ENCODE results near the gene TRMT1. TPM values are rescaled to one million over a fixed set of nuclear protein-coding genes. Genes with fewer than 3 reads are reported as not detected.

Gene TRMT1
- polyA plus RNA-seq, 5 donors: 25.1 to 36.1 (median 33.5) TPM

- DNase-seq: peak in 1 of 2 donors; percentile 72
These were observed 60.4 kb downstream of the TRMT1 start for GRCh38 chr19:13056052-13056660.

DNA sequence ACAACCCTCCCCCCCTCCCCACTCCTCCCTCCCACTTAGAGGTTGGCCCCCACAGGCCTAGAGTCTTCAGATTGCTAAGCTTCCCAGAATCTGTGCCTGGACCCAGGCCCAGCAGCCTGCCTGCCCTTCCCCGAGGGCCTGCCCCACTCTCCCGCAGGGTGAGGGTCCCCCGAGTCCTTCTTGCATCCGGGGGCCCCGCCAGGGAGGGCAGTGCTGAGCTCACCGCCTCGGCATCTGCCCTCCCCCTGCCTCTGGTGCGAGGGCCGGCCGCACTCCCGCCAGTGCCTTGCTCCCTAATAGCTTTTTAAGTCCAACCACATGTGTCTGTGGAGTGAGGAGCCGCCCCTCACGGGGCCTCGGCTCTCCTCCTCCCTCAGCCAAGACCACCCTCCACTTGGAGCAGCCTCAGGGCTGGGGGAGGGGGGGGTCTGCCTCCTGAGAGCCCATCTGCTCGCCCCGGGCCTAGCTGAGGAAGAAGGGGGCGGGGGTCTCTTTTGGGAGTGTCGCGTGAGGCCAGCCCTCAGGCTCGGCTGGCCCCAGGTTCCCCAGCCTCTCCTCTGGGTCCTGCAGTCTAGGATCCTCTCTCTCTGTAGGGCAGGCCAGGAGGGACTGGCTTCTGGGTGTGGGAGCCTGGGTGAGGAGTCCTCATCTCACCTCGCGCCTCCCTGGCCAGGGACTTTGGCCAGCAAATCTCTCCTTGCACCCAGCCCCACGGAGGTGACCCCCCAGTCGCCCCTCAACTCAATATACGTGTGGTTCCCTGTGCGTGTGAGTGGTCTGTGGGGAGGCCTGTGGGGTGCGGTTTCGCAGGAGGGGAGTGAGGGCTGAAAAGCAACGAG lies 61.1 kb downstream of the TRMT1 start:
- peak; percentile 86 to 87 for DNase-seq

Other genes starting within 250 kb of the TRMT1 start
- gene DNASE2, start 235.3 kb downstream of the TRMT1 start, polyA plus RNA-seq (ENCODE audit: insufficient read depth in 1 of 5, insufficient read length in 5 of 5, low replicate concordance in 1 of 5): 10 to 100 TPM; 19.8 to 25.3 (median 20.7) TPM
- gene KLF1, start 229.5 kb downstream of the TRMT1 start, polyA plus RNA-seq (ENCODE audit: insufficient read depth in 1 of 5, insufficient read length in 5 of 5, low replicate concordance in 1 of 5): 1 to 10 TPM in 2 of 5 donors, under 1 TPM in 3; 0.30 to 2.3 (median 0.67) TPM
- 10 to 100 TPM; 19.5 to 31.5 (median 24.8) TPM for gene GCDH, start 225.6 kb downstream of the TRMT1 start, polyA plus RNA-seq (ENCODE audit: insufficient read depth in 1 of 5, insufficient read length in 5 of 5, low replicate concordance in 1 of 5)
- 1 to 10 TPM; 2.6 to 4.2 (median 3.1) TPM for gene SYCE2, start 197.4 kb downstream of the TRMT1 start, polyA plus RNA-seq (ENCODE audit: insufficient read depth in 1 of 5, insufficient read length in 5 of 5, low replicate concordance in 1 of 5)
- 10 to 100 TPM; 32.1 to 54.4 (median 44.3) TPM for gene FARSA, start 183.0 kb downstream of the TRMT1 start, polyA plus RNA-seq (ENCODE audit: insufficient read depth in 1 of 5, insufficient read length in 5 of 5, low replicate concordance in 1 of 5)
- 100 to 1,000 TPM; 632 to 884 (median 841) TPM for gene CALR, start 178.1 kb downstream of the TRMT1 start, polyA plus RNA-seq (ENCODE audit: insufficient read depth in 1 of 5, insufficient read length in 5 of 5, low replicate concordance in 1 of 5)
- 100 to 1,000 TPM in 1 of 5 donors, 10 to 100 TPM in 4; 55.7 to 105 (median 76.3) TPM for gene RAD23A, start 170.9 kb downstream of the TRMT1 start, polyA plus RNA-seq (ENCODE audit: insufficient read depth in 1 of 5, insufficient read length in 5 of 5, low replicate concordance in 1 of 5)
- gene GADD45GIP1, start 159.5 kb downstream of the TRMT1 start, polyA plus RNA-seq (ENCODE audit: insufficient read depth in 1 of 5, insufficient read length in 5 of 5, low replicate concordance in 1 of 5): 10 to 100 TPM; 22.7 to 51.6 (median 25.6) TPM
- under 1 TPM; 0.21 to 0.57 (median 0.26) TPM for gene DAND5, start 147.2 kb downstream of the TRMT1 start, polyA plus RNA-seq (ENCODE audit: insufficient read depth in 1 of 5, insufficient read length in 5 of 5, low replicate concordance in 1 of 5)
- gene NFIX, start 121.3 kb downstream of the TRMT1 start, polyA plus RNA-seq (ENCODE audit: insufficient read depth in 1 of 5, insufficient read length in 5 of 5, low replicate concordance in 1 of 5): 100 to 1,000 TPM in 3 of 5 donors, 10 to 100 TPM in 2; 83.6 to 141 (median 101) TPM
- gene LYL1, start 13.9 kb downstream of the TRMT1 start, polyA plus RNA-seq (ENCODE audit: insufficient read depth in 1 of 5, insufficient read length in 5 of 5, low replicate concordance in 1 of 5): 10 to 100 TPM in 1 of 5 donors, 1 to 10 TPM in 4; 6.2 to 13.5 (median 6.8) TPM
- gene NACC1, start 1.5 kb upstream of the TRMT1 start, polyA plus RNA-seq (ENCODE audit: insufficient read depth in 1 of 5, insufficient read length in 5 of 5, low replicate concordance in 1 of 5): 10 to 100 TPM; 14.0 to 32.4 (median 19.7) TPM
- 10 to 100 TPM; 59.0 to 93.4 (median 65.1) TPM for gene STX10, start 33.6 kb upstream of the TRMT1 start, polyA plus RNA-seq (ENCODE audit: insufficient read depth in 1 of 5, insufficient read length in 5 of 5, low replicate concordance in 1 of 5)
- gene IER2, start 33.7 kb upstream of the TRMT1 start, polyA plus RNA-seq (ENCODE audit: insufficient read depth in 1 of 5, insufficient read length in 5 of 5, low replicate concordance in 1 of 5): 100 to 1,000 TPM in 3 of 5 donors, 10 to 100 TPM in 2; 48.2 to 178 (median 131) TPM